GM21723 (cell line): ENCODE data around the gene RCAN2.

ENCODE experiments used
- ATAC-seq: cut with Tn5 transposase; IDR thresholded peaks from one replicate; pipeline ENCODE4 v1.9.1; 2021; ENCODE audit warnings: mild to moderate bottlenecking, moderate library complexity; ENCODE audit not compliant: unreplicated experiment

RCAN2 gene

DNA sequence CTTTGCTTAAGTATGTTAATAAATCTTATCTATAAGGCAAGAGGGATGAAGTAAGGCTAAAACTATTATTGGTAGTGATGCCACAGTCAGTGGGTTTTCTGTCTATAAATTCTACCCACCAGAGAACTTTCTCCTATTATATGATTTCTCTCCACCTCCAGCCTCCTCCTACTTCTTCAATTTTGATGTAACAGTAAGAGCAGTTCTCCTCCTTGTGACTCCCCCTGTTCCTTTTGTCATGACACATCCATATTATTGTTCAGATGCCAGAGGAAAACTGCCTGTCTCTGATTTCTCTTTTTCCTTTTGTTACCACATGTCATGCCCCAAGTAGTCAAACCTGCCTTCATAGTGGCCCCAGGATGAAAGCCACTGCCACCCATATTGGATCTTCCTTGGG, 9.1 kb upstream of the RCAN2 start:
- no peak for ATAC-seq

DNA sequence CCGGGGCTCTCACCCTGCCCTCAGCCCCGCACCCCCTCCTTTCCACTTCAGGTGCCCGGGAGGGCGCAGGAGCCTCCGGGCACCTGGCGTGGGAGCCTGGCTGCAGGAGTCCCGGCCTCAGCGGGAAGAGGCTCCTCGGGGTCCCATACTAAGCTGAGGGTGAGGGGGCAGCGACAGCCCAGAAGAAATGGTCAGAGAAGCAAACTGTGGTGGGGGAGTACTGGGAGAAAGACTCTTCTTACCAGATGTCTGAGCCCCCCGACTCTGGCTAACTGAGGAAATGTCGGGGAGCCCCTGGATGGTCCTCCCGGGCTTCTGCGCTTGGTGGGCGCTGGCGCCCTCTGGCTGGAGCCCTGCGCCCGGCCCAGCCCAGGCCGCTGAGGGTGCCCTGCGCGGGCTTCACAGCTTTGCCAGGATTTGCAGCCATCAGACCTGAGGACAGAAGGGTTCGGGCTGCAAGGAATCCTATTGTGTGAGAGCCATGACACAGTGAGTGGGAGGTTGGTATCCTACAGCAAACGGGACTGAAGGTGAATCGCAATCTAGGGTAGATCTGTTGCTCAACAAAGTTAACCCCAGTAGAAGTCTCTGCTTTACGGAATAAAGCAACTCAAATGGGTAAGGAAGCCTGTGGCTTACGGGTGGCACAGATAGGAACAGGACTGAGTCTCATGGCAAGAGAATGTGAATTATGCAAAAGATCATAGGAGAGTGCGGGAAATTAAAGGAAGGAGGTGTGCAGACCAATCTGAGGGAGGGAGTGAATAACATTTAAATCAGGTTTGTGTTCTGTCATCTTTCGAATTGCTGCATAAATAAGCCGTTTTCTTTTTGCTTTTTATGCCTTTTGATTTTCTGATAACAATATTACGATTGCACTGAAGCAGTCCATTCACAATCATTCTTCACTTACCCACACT, 639 bp upstream of the RCAN2 start:
- peak; percentile 54 for ATAC-seq

DNA sequence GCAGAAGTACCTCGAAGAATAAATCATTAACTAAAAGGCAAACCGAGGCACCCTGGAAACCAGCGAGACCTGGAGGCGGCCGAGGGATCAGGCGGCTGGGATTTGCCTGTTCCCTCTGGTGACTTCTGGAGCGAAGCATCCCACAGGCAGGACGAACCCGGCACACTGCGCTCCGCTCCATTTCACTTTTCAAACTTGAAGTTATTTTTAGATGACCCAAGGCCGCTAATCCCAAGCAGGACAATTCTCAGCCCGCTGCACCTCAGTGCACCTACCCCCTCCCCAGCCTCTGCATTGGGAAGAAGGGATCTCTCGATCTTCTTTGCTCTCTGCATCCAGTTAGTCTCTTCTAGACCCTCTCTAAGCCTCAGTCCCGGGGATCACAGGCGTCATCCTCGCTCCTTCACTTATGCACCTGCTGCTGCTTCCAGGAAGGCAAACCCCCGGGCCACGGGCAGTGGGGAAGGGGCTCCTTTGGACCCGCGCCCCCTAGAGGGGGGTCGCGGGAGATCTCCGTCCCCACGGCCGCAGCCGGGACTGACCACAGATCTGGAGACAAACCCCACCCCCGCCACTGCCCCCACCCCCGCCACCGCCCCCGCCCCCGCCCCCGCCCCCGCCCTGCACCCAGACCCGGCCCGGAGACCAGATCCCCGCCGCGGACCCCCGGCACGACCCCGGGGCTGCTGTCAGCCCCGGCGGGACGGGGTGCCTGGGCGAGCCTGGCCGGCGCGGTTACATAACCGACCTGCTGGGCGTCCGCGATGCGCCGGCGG, 636 bp downstream of the RCAN2 start:
- ATAC-seq: no peak

DNA sequence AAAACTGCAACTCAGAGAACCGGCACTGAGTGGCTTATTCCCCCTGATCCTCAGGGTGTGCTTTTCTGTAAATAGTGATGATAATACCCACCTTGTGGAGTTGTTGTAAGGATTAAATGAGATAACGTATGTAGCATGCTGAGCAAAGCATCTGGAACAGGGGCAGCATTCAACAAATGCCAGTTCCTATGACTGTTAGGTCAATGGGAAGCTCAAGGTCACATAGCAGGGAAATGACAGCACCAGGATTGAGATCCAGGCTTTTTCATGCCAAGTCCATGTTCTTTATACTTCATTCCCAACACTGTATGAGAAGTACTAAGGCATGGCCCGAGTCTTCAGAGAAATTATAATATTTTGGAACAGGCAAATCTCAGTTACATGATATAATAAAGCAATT, 5.1 kb downstream of the RCAN2 start:
- no peak for ATAC-seq

DNA sequence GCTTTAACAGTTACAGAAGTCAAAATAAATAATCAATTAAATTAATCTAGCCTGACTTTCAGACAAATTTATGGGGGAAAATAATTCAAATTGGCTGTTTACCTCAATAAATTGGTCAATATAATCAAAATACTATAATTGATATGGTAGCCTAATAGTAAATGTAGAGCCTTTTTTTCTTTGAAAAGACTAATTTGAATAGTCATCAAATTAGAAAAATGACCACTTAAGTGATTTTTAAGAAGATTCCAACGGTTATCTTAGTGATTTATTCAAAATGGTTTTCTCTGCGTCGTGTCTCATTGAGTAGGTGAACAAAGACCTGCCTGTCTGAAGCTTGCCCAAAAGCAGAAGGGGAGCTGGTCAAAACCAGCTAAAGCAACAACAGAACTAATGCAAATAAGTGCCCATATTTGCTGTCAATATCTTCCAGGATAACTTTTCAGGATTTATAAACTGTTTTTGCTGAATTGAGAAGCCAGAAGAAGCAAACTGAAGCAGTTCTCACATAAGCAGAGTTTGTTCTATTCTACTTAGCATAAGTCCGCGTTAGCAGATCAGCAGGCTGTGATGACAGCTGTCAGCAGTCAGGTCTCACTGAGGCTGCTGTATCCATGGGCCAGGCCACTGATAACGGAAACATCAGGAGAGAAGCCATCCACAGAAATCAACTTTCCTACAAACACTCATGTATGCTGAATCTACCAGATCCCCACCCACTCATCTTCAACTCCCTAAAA, 7.0 kb downstream of the RCAN2 start:
- ATAC-seq: no peak

DNA sequence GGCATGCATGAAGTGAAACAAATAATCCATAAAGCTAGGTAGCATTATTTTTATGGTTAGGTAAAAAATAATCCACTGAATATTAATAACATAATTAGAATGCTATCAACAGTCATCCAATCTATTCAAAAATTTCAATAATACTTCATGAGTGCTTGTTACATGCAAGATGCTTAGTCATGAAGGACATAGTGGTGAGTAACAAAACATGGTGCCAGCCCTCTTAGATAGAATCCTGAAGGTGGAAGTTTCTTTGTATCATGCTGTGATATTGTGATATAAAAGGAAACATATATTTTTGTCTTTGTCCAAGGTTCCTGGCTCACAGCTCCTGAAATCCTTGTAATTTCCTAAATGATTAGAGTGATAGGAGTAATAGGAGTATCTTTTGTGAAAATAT, 14.9 kb downstream of the RCAN2 start:
- no peak for ATAC-seq

DNA sequence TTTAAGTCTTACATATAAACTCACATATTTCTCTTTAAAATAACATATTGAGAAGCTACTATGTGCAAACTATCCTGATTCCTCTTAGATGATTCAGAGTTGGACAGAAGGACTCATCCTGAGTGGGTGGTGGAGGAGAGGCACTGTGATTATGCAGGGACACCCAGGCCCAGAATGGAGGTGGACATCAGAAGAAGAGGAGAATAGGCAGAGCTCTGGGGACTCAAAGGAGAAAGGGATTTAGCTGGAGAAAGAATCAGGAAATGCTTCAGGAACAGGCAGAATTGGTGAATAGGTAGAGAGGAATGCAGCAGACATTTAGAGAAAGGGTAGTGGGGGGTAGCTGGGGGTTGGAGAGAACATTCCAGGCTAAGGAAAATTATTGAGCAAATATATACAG, 17.4 kb downstream of the RCAN2 start:
- ATAC-seq: no peak

DNA sequence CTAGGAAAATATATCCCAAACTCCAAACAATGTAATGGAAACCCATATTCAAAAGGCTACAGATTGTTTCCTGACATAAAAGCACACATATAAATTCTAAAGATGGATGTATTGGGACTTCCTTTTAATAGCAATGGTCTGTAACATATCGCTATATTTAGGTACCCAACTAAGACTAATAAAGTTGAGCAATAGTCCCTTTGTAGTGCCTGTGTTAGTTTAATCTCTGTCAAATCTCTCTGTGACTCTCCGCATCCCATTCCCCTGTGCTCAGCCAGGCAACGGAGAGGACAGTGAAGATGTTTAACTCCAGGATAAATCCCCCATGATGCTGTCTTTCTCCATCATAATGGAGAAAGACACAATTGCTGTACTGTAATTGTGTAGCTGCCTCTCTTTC, 19.0 kb downstream of the RCAN2 start:
- no peak for ATAC-seq

DNA sequence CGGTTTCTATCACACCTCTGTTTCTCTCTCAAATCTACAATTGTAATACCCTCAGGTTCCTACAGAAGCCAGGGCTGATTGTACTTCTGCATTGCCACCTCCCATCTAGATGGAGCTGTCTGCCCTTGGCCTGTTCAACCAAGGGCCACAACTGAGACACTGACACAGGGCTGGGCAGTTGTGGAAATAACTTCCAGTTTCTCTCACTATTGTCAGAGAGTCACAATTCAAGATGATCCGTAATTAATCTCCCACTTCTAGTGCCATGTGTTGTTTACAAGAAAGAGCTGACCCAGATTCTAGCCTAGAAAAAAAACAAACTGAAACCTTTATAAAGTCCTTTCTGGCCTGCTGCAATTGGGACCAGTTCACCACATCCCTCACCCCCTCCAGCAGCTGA, 22.2 kb downstream of the RCAN2 start:
- ATAC-seq: no peak

DNA sequence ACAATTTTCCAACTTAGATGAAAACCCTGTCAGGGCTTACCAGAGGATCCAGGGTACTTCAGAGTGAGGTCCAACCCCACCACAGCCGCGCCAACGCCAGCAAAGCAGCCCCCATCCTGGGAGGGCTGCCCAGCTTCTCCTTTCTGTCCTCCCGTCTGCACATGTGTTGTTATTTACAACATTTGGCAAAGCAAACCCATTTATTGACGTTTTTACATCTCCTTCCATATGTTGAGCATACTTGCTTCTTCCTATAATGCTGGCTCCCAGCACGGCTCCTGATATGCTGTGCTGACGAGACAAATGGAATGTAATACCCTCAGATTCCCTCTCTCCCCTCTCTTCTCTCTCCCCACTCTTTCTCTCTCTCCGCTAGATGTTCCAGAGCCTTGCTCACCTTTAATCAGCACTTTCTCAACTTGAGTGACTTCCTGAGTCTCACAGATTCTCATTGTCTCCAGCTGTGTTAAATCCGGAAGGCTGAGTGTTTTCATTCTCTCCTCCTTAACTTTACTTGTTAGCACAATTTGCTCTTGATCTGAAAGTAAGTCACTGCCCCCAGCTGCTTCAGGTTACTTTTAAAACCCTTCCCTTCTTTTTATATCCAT, 22.7 kb downstream of the RCAN2 start:
- no peak for ATAC-seq

DNA sequence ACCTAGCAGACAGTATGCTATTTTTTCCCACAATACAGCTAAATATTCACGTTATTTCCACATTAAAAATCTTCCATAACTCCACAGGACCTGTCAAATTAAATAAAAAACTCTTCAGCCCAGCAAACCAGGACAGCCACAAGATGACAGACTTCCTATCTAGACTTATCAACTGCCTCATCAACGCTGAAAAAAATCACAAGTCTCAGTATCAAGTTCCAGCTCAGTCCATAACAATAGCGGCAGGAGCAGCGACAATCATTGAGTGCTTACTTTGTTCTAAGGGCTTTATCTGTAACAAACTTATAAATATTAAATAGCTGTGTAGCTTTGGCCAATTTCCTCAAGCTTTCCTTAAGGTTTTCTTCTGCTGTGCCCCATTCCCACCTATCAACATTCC, 24.7 kb downstream of the RCAN2 start:
- no peak for ATAC-seq

DNA sequence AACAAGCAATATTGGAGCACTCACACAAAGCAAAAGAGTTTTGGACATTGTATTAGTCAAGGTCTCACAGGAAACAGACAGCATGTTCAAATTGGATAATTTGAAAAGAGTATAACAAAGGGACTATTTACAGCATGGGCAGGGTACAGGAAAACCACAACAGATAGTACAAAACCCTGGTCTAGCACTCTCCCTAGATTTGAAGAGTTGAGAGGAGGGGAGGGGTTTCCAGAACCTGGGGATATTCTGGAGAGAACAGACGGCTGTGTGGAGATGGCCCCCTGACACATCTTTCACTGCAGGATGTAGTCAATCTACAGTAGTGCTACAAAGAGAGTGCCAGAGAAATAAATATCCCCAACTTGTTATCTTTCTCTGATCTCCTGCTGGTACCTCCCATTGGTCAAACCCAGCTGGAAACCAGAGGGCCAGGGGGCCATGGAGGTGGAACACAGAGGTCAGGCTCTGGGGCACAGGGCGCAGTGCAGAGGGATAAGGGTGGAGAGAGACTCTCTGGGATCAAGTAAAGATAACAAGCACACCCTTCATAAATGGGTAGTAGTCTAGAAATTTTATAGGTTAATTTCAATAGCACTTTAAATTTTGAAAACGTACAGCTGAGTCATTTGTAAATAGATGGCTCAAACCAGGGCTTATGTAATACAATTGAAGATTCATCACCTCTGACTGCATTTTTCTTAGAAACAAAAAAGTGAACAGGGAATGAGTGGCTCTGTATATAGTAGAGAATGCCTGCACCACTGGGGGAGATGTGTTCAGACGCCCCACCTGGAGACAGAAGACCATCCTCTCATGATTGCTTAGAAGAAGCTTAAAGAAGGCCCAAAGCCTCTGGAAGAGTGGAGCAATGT, 25.7 kb downstream of the RCAN2 start:
- ATAC-seq: no peak

DNA sequence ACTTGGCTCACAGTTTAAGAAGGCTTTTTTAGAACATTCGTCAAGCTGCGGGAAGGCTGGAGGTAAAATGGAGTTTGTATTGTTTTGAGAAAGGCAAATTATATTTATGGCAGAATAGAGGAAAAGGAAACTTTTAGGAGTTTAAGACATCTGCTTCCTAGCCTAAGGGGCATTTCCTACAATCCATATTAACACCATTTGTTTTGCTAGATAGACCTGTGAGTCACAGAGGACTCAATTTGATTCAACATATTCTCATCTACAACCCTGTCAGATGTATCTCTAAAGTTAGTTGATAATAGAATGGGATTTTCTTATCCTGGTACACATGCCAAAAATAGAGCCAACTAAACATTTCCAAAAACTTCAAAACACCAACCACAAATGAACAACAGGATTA, 35.0 kb downstream of the RCAN2 start:
- no peak for ATAC-seq

DNA sequence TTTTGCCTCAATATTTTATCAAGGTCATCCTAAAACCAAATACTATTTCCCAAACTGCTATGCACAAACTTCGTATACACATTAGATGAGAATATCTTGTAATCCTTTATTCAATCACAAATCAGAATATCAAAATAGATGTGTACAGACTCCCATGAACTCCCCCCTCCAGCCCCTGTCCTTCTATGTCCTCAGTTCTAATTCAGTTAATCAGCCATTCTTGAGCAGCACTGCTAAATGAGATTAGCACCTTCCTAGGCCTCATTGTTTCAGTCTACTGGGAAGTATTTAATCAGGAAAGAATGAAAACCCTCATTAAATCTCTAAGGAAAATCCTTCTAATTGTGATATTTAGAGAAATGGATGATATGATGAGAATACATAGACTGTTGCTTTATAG, 36.6 kb downstream of the RCAN2 start:
- ATAC-seq: no peak

DNA sequence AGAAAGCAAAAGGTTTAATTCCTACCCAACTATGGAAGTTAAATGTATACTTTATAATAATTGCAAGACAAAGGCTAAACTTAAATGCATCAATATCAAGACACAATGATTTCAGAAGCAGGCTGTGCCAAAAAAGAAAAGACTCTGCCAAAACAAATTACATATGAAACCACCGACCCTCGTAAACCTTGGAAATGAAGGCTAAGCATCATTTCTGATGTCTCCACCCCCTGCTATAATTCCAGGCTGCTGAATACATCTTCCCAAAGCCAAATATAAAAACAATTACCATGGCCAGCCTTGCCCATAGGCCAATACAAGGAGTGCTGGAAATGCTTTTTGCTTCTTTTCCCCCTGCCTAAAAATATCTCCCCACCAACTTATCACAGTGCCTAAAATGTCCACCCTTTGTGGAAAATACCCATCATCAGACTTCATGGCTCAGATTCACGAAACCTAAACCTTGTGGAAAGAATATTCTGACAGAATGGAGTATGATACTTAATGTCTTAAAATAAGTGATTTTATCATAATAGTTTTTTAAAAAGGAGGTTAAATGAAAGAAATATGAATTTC, 37.4 kb downstream of the RCAN2 start:
- no peak for ATAC-seq

DNA sequence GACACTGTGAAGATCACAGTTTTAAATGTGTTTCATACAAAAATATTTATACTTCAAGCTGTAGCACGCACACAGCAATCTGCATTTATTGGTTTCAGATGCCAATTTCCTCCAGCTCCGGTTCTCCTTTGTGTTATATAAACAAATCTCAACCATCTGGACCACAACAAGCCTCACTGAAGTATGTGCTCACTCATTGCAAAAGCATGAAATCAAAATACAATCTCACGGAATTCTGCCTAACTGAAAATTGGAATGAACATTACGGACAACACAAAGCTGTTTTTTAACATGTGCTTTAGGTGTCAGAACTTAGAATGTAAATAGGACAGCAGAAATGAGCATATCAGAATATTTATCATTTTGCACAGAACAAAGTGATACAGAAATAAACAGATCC, 38.0 kb downstream of the RCAN2 start:
- ATAC-seq: no peak

DNA sequence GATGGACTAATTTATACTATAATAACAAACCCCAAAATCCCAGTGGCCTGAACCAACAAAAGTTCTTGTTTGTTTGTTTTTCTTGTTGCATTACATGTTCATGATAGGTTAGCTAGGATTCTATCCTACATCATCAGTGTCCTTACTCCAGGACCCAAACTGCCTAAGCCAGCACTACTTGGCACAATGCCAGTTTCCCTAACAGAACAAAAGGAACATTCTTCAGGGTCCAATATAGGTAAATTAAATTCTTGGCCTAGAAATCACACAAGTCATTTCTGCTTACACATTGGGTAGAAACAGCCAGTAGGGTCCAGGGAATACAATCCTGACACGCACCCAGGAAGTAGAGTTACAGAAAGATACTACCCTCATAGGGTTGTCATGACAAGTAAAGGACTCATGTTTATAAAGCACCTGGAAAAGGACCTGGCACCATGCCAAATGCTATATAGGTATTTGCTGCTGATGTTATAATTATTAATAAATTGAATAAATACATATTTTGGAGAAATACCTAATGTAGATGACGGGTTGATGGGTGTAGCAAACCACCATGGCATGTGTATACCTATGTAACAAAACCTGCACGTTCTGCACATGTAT, 38.8 kb downstream of the RCAN2 start:
- no peak for ATAC-seq

DNA sequence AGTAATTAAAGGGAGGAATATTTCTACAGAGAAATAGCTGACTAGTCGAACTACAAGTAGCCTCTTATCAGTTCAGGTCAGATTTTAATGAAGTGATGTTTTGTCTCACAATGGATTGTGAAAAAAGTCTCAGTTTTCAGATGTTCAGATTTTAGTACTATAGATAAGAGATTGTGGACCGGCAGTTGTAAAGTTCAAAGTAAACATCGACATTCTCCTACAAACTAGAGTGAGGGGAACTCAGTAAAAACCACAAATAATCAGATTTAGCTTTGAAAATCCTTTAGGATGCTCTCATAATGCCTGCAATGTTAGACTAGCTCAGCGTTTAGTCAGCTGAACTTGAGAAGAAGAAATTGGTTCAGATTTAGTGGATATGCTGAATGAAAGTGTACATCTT, 39.9 kb downstream of the RCAN2 start:
- ATAC-seq: no peak

DNA sequence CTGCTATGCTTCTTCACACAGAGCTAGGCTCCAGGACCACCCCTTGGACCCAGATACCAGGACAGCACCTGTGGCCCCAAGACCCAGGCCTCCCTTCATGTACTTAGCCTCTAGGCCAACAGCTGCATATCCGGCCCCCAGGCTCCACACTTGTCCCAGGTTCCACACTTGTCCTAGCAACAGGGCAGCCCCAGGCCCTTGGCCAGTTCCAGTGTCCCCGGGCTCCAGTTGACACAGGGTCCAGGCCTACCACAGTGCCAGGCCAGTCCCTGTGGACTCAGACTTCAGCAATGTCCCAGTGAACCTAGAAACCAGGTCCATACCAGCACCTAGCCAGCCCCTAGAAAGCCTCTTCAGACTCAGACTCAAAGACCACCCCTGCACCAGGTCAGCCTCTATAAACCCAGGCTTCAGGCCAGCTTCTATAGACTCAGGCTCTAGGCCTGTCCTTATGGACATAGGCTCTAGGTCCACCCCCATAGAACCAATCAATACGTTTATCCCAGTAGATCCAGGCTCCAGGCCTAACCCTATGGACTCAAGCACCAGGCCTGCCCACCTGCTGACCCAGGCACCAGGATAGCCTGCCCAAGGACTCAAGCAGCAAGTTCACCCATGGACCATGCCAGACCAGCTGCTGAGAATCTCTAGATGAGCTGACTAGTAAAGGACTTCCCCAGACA, 46.3 kb downstream of the RCAN2 start:
- no peak for ATAC-seq
